ENCODE results near the gene PDZK1. TPM values are rescaled to one million over a fixed set of nuclear protein-coding genes. Genes with fewer than 3 reads are reported as not detected.

Gene PDZK1
- total and polyA plus RNA-seq, 3 donors from 2014 or later: 0.94 to 3.5 (median 1.5) TPM

GRCh38 chr1:145708063-145708462 lies 895 bp upstream of the PDZK1 start:
- no peak overlapping the region for H3K27ac ChIP-seq
- H3K9me3 ChIP-seq: no peaks in the 10 kb centered on the region
- no peaks in the 10 kb centered on the region for H3K27me3 ChIP-seq
- intact Hi-C loops (cut with DNase I; ENCODE audit: low total_unique reads): no loop called here
- no peaks in the 10 kb centered on the region for H3K36me3 ChIP-seq (ENCODE audit: low read depth, missing control alignments)
- no peaks in the 10 kb centered on the region for H3K4me1 ChIP-seq
- 30 to 59% methylated on average over 2 to 7 of the region's 7 CpGs for WGBS, 2 donors
- no peak for DNase-seq
- no peak overlapping the region for H3K4me3 ChIP-seq
- TF ChIP-seq POLR2A (IDR thresholded peaks at IDR 0.05): no peak
- TF ChIP-seq CTCF (IDR thresholded peaks at IDR 0.05): no peak

- TF ChIP-seq CTCF (IDR thresholded peaks at IDR 0.05): no peak
- TF ChIP-seq POLR2A (IDR thresholded peaks at IDR 0.05): no peak
- intact Hi-C loops (cut with DNase I; ENCODE audit: low total_unique reads): no loop called here
- no peak overlapping the region for H3K27ac ChIP-seq
- no peaks in the 10 kb centered on the region for H3K4me1 ChIP-seq
- no peaks in the 10 kb centered on the region for H3K36me3 ChIP-seq (ENCODE audit: low read depth, missing control alignments)
- H3K27me3 ChIP-seq: no peaks in the 10 kb centered on the region
- H3K4me3 ChIP-seq: no peak overlapping the region
- no peak for DNase-seq
- H3K9me3 ChIP-seq: no peaks in the 10 kb centered on the region
- WGBS, 2 donors: 88 to 90% methylated on average over 2 of the region's 2 CpGs
These were observed 993 bp downstream of the PDZK1 start for GRCh38 chr1:145706086-145706664.

- Histone ChIP-seq H3K4me1 (no peaks in the 10 kb centered on the region), H3K36me3 (ENCODE audit: low read depth, missing control alignments) (no peaks in the 10 kb centered on the region), H3K27me3 (no peaks in the 10 kb centered on the region), H3K9me3 (no peaks in the 10 kb centered on the region), H3K27ac (no peak overlapping the region), H3K4me3 (no peak overlapping the region)
- intact Hi-C loops (cut with DNase I; ENCODE audit: low total_unique reads): no loop called here
- 89% methylated on average over 7 of the region's 7 CpGs for WGBS, 2 donors
- TF ChIP-seq POLR2A (IDR thresholded peaks at IDR 0.05): no peak
- no peak for TF ChIP-seq CTCF (IDR thresholded peaks at IDR 0.05)
- no peak for DNase-seq
These were observed 1.5 kb downstream of the PDZK1 start for GRCh38 chr1:145705622-145706021.

- H3K27me3 ChIP-seq: no peaks in the 10 kb centered on the region
- no peaks in the 10 kb centered on the region for H3K9me3 ChIP-seq
- WGBS, 2 donors: 88% methylated on average over 7 of the region's 7 CpGs
- H3K36me3 ChIP-seq (ENCODE audit: low read depth, missing control alignments): no peaks in the 10 kb centered on the region
- intact Hi-C loops (cut with DNase I; ENCODE audit: low total_unique reads): no loop called here
- no peak for DNase-seq
- no peak overlapping the region for H3K4me3 ChIP-seq
- TF ChIP-seq CTCF (IDR thresholded peaks at IDR 0.05): no peak
- no peak for TF ChIP-seq POLR2A (IDR thresholded peaks at IDR 0.05)
- H3K4me1 ChIP-seq: no peaks in the 10 kb centered on the region
- H3K27ac ChIP-seq: no peak overlapping the region
These were observed 4.3 kb downstream of the PDZK1 start for GRCh38 chr1:145702826-145703225.

- H3K4me1 ChIP-seq: no peaks in the 10 kb centered on the region
- H3K9me3 ChIP-seq: no peaks in the 10 kb centered on the region
- no peak overlapping the region for H3K4me3 ChIP-seq
- TF ChIP-seq CTCF (IDR thresholded peaks at IDR 0.05) (no peak), POLR2A (IDR thresholded peaks at IDR 0.05) (no peak)
- WGBS, 2 donors: 64 to 78% methylated on average over 2 of the region's 2 CpGs
- DNase-seq: no peak
- no peak overlapping the region for H3K27ac ChIP-seq
- no peaks in the 10 kb centered on the region for H3K27me3 ChIP-seq
- intact Hi-C loops (cut with DNase I; ENCODE audit: low total_unique reads): no loop called here
- no peaks in the 10 kb centered on the region for H3K36me3 ChIP-seq (ENCODE audit: low read depth, missing control alignments)
These were observed 5.1 kb downstream of the PDZK1 start for GRCh38 chr1:145702052-145702451.

Measured in testis (tissue), 3 donors.